Fibroblast of lung (primary cell): ENCODE measurements around the gene BAD.

Experiments
- EZH2 ChIP-seq: IDR thresholded peaks from 2 replicates; pipeline ENCODE4 v1.5.1; 2012; ENCODE audit warnings: low read length, control low read depth, mild to moderate bottlenecking; ENCODE audit errors: missing control alignments
- TF ChIP-seq, protein P1 (sequence below), 2 donors: IDR thresholded peaks in 1 of 2; conservative IDR thresholded peaks in 1 of 2; 1 replicate in 1 of 2; 2 replicates in 1 of 2; pipeline ENCODE4 v1.5.1; 2011 to 2012; ENCODE audit warnings: low read length in 2 of 2, control low read depth in 1 of 2, inconsistent platforms in 1 of 2, low read depth in 1 of 2, mild to moderate bottlenecking in 1 of 2

DNA sequence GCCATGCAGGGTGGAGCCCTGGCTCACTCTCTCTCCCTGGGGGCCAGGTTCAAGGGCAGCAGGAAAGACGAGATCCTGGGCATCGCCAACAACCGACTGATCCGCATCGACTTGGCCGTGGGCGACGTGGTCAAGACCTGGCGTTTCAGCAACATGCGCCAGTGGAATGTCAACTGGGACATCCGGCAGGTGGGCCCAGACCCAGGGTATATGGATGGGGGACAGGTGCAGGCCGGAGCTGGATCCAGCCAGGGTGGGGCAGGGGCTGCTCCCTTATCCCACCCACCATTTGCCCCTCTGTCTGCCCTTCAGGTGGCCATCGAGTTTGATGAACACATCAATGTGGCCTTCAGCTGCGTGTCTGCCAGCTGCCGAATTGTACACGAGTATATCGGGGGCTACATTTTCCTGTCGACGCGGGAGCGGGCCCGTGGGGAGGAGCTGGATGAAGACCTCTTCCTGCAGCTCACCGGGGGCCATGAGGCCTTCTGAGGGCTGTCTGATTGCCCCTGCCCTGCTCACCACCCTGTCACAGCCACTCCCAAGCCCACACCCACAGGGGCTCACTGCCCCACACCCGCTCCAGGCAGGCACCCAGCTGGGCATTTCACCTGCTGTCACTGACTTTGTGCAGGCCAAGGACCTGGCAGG is 61.3 kb downstream of the BAD start:
- TF ChIP-seq, protein P1, sequence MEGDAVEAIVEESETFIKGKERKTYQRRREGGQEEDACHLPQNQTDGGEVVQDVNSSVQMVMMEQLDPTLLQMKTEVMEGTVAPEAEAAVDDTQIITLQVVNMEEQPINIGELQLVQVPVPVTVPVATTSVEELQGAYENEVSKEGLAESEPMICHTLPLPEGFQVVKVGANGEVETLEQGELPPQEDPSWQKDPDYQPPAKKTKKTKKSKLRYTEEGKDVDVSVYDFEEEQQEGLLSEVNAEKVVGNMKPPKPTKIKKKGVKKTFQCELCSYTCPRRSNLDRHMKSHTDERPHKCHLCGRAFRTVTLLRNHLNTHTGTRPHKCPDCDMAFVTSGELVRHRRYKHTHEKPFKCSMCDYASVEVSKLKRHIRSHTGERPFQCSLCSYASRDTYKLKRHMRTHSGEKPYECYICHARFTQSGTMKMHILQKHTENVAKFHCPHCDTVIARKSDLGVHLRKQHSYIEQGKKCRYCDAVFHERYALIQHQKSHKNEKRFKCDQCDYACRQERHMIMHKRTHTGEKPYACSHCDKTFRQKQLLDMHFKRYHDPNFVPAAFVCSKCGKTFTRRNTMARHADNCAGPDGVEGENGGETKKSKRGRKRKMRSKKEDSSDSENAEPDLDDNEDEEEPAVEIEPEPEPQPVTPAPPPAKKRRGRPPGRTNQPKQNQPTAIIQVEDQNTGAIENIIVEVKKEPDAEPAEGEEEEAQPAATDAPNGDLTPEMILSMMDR (conservative IDR thresholded peaks at IDR 0.05 in 1 of 2, IDR thresholded peaks at IDR 0.05 in 1 of 2; ENCODE audit: low read depth in 1 of 2, low read length in 2 of 2) = no peak
- TF ChIP-seq EZH2 = no peak
